ENCODE measurements around the gene OSTN.

DNA sequence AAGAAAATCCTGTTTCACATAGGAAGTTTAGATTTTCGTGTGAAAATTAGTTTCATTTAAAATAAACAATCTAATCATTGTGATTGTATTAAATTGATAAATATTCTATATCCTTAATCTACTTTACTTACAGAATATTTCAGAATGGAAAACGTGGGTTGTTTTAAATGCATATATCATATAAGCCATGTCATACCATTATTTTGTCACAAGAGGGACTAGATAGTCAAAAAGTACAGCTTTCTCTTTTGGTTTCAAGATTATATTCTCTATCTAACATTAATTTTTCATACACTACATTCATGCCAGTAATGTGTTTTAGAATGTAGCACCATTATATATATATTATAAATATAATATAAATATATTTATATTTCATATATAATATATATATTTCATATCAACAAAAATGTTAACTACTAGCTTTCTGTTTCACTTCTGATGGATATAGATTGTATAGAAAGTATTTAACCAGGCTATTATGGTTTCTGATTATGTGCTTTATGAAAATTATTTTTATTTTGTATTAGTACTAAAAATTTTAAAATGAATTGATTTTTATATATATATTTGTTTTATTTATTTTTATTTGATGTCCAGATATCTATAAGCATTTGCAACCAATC lies 45.3 kb downstream of the OSTN start:
- TF ChIP-seq CTCF (conservative IDR thresholded peaks at IDR 0.05; ENCODE audit: low read depth in 2 of 2) (peak in 1 of 2 experiments; percentile 49; a peak in 2 of 4 replicates), ZNF114 (CRISPR knock-in tag; IDR thresholded peaks at IDR 0.05) (no peak), EZH2phosphoT487 (IDR thresholded peaks at IDR 0.05; ENCODE audit: unreplicated experiment) (no peak), ZNF331 (CRISPR knock-in tag; IDR thresholded peaks at IDR 0.05; ENCODE audit: low read depth) (no peak), CREB1 (CRISPR knock-in tag; IDR thresholded peaks at IDR 0.05; ENCODE audit: low read depth) (no peak), EZH2 (IDR thresholded peaks at IDR 0.05; ENCODE audit: low read depth, unreplicated experiment) (no peak), POLR2AphosphoS5 (IDR thresholded peaks at IDR 0.05; ENCODE audit: low read depth) (no peak), STAT1 (IDR thresholded peaks at IDR 0.05; ENCODE audit: unreplicated experiment) (no peak)
- TF ChIP-seq, protein P1, sequence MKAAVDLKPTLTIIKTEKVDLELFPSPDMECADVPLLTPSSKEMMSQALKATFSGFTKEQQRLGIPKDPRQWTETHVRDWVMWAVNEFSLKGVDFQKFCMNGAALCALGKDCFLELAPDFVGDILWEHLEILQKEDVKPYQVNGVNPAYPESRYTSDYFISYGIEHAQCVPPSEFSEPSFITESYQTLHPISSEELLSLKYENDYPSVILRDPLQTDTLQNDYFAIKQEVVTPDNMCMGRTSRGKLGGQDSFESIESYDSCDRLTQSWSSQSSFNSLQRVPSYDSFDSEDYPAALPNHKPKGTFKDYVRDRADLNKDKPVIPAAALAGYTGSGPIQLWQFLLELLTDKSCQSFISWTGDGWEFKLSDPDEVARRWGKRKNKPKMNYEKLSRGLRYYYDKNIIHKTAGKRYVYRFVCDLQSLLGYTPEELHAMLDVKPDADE (IDR thresholded peaks at IDR 0.05) = no peak
- TF ChIP-seq, protein P2, sequence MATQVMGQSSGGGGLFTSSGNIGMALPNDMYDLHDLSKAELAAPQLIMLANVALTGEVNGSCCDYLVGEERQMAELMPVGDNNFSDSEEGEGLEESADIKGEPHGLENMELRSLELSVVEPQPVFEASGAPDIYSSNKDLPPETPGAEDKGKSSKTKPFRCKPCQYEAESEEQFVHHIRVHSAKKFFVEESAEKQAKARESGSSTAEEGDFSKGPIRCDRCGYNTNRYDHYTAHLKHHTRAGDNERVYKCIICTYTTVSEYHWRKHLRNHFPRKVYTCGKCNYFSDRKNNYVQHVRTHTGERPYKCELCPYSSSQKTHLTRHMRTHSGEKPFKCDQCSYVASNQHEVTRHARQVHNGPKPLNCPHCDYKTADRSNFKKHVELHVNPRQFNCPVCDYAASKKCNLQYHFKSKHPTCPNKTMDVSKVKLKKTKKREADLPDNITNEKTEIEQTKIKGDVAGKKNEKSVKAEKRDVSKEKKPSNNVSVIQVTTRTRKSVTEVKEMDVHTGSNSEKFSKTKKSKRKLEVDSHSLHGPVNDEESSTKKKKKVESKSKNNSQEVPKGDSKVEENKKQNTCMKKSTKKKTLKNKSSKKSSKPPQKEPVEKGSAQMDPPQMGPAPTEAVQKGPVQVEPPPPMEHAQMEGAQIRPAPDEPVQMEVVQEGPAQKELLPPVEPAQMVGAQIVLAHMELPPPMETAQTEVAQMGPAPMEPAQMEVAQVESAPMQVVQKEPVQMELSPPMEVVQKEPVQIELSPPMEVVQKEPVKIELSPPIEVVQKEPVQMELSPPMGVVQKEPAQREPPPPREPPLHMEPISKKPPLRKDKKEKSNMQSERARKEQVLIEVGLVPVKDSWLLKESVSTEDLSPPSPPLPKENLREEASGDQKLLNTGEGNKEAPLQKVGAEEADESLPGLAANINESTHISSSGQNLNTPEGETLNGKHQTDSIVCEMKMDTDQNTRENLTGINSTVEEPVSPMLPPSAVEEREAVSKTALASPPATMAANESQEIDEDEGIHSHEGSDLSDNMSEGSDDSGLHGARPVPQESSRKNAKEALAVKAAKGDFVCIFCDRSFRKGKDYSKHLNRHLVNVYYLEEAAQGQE (IDR thresholded peaks at IDR 0.05; ENCODE audit: unreplicated experiment) = no peak
- TF ChIP-seq, protein P3, sequence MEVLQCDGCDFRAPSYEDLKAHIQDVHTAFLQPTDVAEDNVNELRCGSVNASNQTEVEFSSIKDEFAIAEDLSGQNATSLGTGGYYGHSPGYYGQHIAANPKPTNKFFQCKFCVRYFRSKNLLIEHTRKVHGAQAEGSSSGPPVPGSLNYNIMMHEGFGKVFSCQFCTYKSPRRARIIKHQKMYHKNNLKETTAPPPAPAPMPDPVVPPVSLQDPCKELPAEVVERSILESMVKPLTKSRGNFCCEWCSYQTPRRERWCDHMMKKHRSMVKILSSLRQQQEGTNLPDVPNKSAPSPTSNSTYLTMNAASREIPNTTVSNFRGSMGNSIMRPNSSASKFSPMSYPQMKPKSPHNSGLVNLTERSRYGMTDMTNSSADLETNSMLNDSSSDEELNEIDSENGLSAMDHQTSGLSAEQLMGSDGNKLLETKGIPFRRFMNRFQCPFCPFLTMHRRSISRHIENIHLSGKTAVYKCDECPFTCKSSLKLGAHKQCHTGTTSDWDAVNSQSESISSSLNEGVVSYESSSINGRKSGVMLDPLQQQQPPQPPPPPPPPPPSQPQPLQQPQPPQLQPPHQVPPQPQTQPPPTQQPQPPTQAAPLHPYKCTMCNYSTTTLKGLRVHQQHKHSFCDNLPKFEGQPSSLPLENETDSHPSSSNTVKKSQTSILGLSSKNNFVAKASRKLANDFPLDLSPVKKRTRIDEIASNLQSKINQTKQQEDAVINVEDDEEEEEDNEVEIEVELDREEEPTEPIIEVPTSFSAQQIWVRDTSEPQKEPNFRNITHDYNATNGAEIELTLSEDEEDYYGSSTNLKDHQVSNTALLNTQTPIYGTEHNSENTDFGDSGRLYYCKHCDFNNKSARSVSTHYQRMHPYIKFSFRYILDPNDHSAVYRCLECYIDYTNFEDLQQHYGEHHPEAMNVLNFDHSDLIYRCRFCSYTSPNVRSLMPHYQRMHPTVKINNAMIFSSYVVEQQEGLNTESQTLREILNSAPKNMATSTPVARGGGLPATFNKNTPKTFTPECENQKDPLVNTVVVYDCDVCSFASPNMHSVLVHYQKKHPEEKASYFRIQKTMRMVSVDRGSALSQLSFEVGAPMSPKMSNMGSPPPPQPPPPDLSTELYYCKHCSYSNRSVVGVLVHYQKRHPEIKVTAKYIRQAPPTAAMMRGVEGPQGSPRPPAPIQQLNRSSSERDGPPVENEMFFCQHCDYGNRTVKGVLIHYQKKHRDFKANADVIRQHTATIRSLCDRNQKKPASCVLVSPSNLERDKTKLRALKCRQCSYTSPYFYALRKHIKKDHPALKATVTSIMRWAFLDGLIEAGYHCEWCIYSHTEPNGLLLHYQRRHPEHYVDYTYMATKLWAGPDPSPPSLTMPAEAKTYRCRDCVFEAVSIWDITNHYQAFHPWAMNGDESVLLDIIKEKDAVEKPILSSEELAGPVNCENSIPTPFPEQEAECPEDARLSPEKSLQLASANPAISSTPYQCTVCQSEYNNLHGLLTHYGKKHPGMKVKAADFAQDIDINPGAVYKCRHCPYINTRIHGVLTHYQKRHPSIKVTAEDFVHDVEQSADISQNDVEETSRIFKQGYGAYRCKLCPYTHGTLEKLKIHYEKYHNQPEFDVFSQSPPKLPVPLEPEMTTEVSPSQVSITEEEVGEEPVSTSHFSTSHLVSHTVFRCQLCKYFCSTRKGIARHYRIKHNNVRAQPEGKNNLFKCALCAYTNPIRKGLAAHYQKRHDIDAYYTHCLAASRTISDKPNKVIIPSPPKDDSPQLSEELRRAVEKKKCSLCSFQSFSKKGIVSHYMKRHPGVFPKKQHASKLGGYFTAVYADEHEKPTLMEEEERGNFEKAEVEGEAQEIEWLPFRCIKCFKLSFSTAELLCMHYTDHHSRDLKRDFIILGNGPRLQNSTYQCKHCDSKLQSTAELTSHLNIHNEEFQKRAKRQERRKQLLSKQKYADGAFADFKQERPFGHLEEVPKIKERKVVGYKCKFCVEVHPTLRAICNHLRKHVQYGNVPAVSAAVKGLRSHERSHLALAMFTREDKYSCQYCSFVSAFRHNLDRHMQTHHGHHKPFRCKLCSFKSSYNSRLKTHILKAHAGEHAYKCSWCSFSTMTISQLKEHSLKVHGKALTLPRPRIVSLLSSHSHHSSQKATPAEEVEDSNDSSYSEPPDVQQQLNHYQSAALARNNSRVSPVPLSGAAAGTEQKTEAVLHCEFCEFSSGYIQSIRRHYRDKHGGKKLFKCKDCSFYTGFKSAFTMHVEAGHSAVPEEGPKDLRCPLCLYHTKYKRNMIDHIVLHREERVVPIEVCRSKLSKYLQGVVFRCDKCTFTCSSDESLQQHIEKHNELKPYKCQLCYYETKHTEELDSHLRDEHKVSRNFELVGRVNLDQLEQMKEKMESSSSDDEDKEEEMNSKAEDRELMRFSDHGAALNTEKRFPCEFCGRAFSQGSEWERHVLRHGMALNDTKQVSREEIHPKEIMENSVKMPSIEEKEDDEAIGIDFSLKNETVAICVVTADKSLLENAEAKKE (CRISPR knock-in tag; IDR thresholded peaks at IDR 0.05) = no peak

Data from GM23338 (cell line).